ENCODE data around the gene PEX12.
"Not testable (repeated sequence)": the region's sequence is repeated elsewhere in the genome, so short reads cannot be mapped to it uniquely, and the experiment has no call there.

PEX12 gene

DNA sequence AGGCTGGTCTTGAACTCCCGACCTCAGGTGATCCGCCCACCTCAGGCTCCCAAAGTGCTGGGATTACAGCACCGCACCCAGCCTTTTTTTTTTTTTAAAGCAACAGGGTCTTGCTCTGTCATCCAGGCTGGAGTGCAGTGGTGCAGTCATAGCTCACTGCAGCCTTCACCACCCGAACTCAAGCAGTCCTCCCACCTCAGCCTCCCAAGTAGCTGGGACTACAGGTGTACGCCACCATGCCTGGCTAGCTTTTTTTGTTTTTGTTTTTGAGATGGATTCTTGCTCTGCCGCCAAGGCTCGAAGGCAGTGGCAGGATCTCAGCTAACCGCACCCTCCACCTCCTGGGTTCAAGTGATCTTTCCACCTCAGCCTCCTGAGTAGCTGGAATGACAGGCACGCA is 43.0 kb downstream of the PEX12 start:
- not testable (repeated sequence) for DNase-seq

- DNase-seq: no peak
Observed at GRCh38 chr17:35534576-35535093, 43.7 kb downstream of the PEX12 start.

GRCh38 chr17:35531160-35531559 is 47.2 kb downstream of the PEX12 start:
- no peak for DNase-seq

DNA sequence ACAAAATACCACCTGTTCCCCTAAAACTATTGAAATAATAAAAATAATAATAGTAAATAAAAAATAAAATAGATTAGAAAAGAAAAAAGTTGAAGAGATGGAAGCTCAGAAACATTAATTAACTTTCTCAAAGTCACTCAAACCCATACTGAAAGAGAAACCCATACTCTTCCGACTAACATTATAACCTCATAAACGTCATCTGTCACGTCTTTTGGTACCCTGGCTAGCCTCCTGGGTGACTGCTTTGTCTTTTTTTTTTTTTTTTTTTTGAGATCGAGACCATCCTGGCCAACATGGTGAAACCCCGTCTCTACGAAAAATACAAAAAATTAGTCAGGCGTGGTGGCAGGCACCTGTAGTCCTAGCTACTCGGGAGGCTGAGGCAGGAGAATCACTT is 48.5 kb downstream of the PEX12 start:
- no peak for DNase-seq

DNA sequence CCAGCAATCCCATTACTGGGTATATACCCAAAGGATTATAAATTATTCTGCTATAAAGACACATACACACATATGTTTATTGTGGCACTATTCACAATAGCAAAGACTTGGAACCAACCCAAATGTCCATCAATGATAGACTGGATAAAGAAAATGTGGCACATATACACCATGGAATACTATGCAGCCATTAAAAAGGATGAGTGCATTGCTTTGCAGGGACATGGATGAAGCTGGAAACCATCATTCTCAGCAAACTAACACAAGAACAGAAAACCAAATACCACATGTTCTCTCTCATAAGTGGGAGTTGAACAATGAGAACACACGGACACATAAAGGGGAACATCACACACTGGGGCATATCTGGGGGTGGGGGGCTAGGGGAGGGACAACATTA is 49.0 kb downstream of the PEX12 start:
- not testable (repeated sequence) for DNase-seq
